Fibroblast of lung (primary cell): ENCODE results near the gene KLRF2. TPM values are rescaled to one million over a fixed set of nuclear protein-coding genes. Genes with fewer than 3 reads are reported as not detected.

ENCODE experiments used
- DNase-seq, 2 donors: peaks; one replicate each; pipeline versions ENCODE4 v3.0.0 to v3.0.0-alpha.2; 2010; ENCODE audit warnings: low read depth in 2 of 2
- H2AFZ ChIP-seq: 2 replicates; pipeline ENCODE4 v1.5.1; 2012; ENCODE audit warnings: low read length, control low read depth, inconsistent platforms
- H3K27ac ChIP-seq: 2 replicates; pipeline ENCODE4 v1.5.1; 2011; ENCODE audit warnings: low read length, control low read depth; ENCODE audit not compliant: insufficient read depth
- H3K27me3 ChIP-seq: 2 replicates; pipeline ENCODE4 v1.5.1; 2011; ENCODE audit warnings: mild to moderate bottlenecking, low read length; ENCODE audit not compliant: control insufficient read depth, insufficient read depth
- H3K36me3 ChIP-seq: 2 replicates; pipeline ENCODE4 v1.5.1; 2011; ENCODE audit warnings: low read length; ENCODE audit not compliant: control insufficient read depth, insufficient read depth
- H3K4me1 ChIP-seq: 2 replicates; pipeline ENCODE4 v1.5.1; 2011; ENCODE audit warnings: low read length; ENCODE audit not compliant: control insufficient read depth, insufficient read depth; ENCODE audit errors: extremely low read depth
- H3K4me2 ChIP-seq: 2 replicates; pipeline ENCODE4 v1.5.1; 2011; ENCODE audit warnings: low read length, control low read depth; ENCODE audit not compliant: insufficient read depth; ENCODE audit errors: extremely low read depth
- H3K4me3 ChIP-seq, 4 experiments: fragments of 200-600 bp in 1 of 4; sonication (generic) in 1 of 4; replicated peaks in 1 of 4; 2 replicates each; pipeline ENCODE4 v1.5.1; 2011 to 2016; ENCODE audit warnings: low read length in 4 of 4, low read depth in 3 of 4, mild to moderate bottlenecking in 3 of 4, control low read depth in 2 of 4, inconsistent platforms in 1 of 4, mixed read lengths in 1 of 4; ENCODE audit not compliant: insufficient read depth in 1 of 4; ENCODE audit errors: control extremely low read depth in 1 of 4
- H3K79me2 ChIP-seq: 2 replicates; pipeline ENCODE4 v1.5.1; 2012; ENCODE audit warnings: mild to moderate bottlenecking, low read length, inconsistent platforms; ENCODE audit not compliant: control insufficient read depth, insufficient read depth
- H3K9ac ChIP-seq: 2 replicates; pipeline ENCODE4 v1.5.1; 2011; ENCODE audit warnings: mild to moderate bottlenecking, low read length, control low read depth; ENCODE audit not compliant: insufficient read depth
- H3K9me3 ChIP-seq: 2 replicates; pipeline ENCODE4 v1.5.1; 2012; ENCODE audit warnings: low read depth, low read length; ENCODE audit not compliant: control insufficient read depth, insufficient read depth
- H4K20me1 ChIP-seq: 2 replicates; pipeline ENCODE4 v1.5.1; 2011; ENCODE audit warnings: low read length; ENCODE audit not compliant: control insufficient read depth, insufficient read depth; ENCODE audit errors: extremely low read depth
- CTCF ChIP-seq, 2 donors: IDR thresholded peaks in 1 of 2; conservative IDR thresholded peaks in 1 of 2; 1 replicate in 1 of 2; 2 replicates in 1 of 2; pipeline ENCODE4 v1.5.1; 2011 to 2012; ENCODE audit warnings: low read length in 2 of 2, control low read depth in 1 of 2, inconsistent platforms in 1 of 2, low read depth in 1 of 2, mild to moderate bottlenecking in 1 of 2
- EZH2 ChIP-seq: IDR thresholded peaks from 2 replicates; pipeline ENCODE4 v1.5.1; 2012; ENCODE audit warnings: low read length, control low read depth, mild to moderate bottlenecking; ENCODE audit errors: missing control alignments
- polyA plus RNA-seq, 2 donors: library from polyadenylated mRNA; depleted of rRNA in 1 of 2; stranded (reverse) in 1 of 2; unstranded in 1 of 2; fragments of >200 nt; gene quantifications; 2 replicates each; pipeline ENCODE4 v1.2.1, GENCODE V29; 2011 to 2012; ENCODE audit warnings: missing spikeins in 1 of 2
- total RNA-seq: library from RNA; depleted of rRNA; stranded (reverse); fragments of >200 nt; gene quantifications from 2 replicates; pipeline ENCODE4 v1.2.1, GENCODE V29; 2014

The KLRF2 gene
- total and polyA plus RNA-seq, 2 donors (not counting 1 experiment from before 2014, with no cell fraction given), result not detected

DNA sequence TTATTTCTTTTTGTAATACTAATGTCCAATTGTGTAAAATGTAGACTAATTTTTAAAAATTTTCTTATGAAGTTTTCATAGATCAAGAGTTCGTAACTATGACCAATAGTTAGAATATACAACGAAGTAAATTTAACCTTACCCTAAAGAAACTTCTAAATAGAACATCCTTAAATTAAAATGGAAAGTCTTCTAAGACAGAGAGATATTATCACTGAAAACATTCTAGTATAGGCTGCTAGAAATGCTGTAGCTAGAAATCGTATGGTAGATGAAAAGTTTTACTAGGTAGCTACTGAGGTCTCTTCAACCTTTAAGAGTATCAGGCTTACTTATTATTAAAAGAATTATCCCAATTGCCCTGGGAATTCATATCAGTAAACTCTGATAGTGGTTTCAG, 50.0 kb downstream of the KLRF2 start:
- H3K79me2 ChIP-seq, result no peaks in the 10 kb centered on the region
- no peaks in the 10 kb centered on the region for H3K36me3 ChIP-seq
- no peak overlapping the region for H2AFZ ChIP-seq
- H3K4me3 ChIP-seq, result no peak overlapping the region
- H3K27ac ChIP-seq, result no peak overlapping the region
- no peaks in the 10 kb centered on the region for H3K27me3 ChIP-seq
- H4K20me1 ChIP-seq, result no peaks in the 10 kb centered on the region
- no peaks in the 10 kb centered on the region for H3K4me1 ChIP-seq
- no peak for DNase-seq
- H3K9ac ChIP-seq, result no peak overlapping the region
- no peaks in the 10 kb centered on the region for H3K9me3 ChIP-seq
- no peak overlapping the region for H3K4me2 ChIP-seq
- no peak for TF ChIP-seq CTCF (conservative IDR thresholded peaks at IDR 0.05 in 1 of 2, IDR thresholded peaks at IDR 0.05 in 1 of 2; ENCODE audit: low read depth in 1 of 2, low read length in 2 of 2)
- TF ChIP-seq EZH2, result no peak

DNA sequence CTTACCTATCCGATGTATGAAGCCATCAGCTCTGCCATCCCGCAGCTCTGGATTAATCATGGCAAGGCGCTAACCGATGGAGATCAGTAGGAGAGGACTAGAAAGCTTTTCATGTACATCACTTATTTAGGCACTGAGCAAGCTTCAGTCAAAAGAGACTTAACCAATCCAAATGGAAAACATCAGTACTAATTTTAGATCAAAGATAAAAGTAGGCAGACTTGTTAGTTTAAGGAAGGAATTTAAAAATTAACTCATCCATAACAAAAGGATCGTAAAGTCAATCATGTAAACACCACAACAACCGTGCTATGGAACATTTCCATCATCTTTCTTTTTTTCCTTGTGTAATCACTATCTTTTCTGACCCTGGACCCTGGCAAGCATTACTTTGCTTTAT, 51.0 kb downstream of the KLRF2 start, which contains the start of gene CLEC2A:
Gene CLEC2A (minus strand): TSS at position 101 of the 400 bp plus-strand sequence. CDS start 41 bp downstream, at position 60.
- H3K9ac ChIP-seq, result no peak within 1 kb of the TSS
- H3K27ac ChIP-seq, result no peak within 1 kb of the TSS
- no peaks in the 10 kb centered on the region for H3K36me3 ChIP-seq
- no peak within 1 kb of the TSS for H2AFZ ChIP-seq
- H3K9me3 ChIP-seq, result no peaks in the 10 kb centered on the region
- no peak within 1 kb of the TSS for H3K4me2 ChIP-seq
- no peaks in the 10 kb centered on the region for H3K79me2 ChIP-seq
- no peaks in the 10 kb centered on the region for H3K27me3 ChIP-seq
- DNase-seq, result no peak
- no peaks in the 10 kb centered on the region for H3K4me1 ChIP-seq
- TF ChIP-seq CTCF (conservative IDR thresholded peaks at IDR 0.05 in 1 of 2, IDR thresholded peaks at IDR 0.05 in 1 of 2; ENCODE audit: low read depth in 1 of 2, low read length in 2 of 2) (no peak), EZH2 (no peak)
- H3K4me3 ChIP-seq, result no peak within 1 kb of the TSS
- no peaks in the 10 kb centered on the region for H4K20me1 ChIP-seq

DNA sequence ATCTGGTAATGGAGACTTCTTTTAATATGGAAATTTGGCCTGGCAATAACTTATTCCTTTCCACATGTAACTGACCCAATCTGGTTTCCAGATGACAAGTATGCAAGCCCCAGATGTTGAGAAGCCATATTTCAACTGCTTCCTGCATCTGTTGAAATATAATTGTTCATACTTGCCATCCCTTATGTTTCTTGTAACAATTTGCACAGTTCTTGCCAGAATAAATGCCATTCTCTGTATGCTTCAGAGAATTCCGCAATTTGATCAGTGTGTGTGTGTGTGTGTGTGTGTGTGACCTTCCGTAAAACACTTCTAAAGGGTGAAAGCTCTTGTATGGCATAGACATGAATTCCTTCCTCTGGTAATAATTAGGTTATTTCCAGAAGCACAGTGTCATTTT, 52.7 kb downstream of the KLRF2 start:
- H3K9me3 ChIP-seq, result no peaks in the 10 kb centered on the region
- H3K4me1 ChIP-seq, result no peaks in the 10 kb centered on the region
- DNase-seq, result peak in 1 of 2 donors; percentile 2
- H3K79me2 ChIP-seq, result no peaks in the 10 kb centered on the region
- no peak overlapping the region for H2AFZ ChIP-seq
- no peak overlapping the region for H3K9ac ChIP-seq
- no peak overlapping the region for H3K27ac ChIP-seq
- H3K4me3 ChIP-seq, result no peak overlapping the region
- no peaks in the 10 kb centered on the region for H3K36me3 ChIP-seq
- H3K27me3 ChIP-seq, result no peaks in the 10 kb centered on the region
- H3K4me2 ChIP-seq, result no peak overlapping the region
- no peak for TF ChIP-seq CTCF (conservative IDR thresholded peaks at IDR 0.05 in 1 of 2, IDR thresholded peaks at IDR 0.05 in 1 of 2; ENCODE audit: low read depth in 1 of 2, low read length in 2 of 2)
- TF ChIP-seq EZH2, result no peak
- H4K20me1 ChIP-seq, result no peaks in the 10 kb centered on the region
